Stomach smooth muscle (tissue), 2 donors: ENCODE measurements around the gene ATR.
"Not testable (repeated sequence)": the region's sequence is repeated elsewhere in the genome, so short reads cannot be mapped to it uniquely, and the experiment has no call there.

Source experiments
- H3K27ac ChIP-seq: one replicate; pipeline ENCODE4 v1.7.0; 2013; ENCODE audit warnings: mild to moderate bottlenecking, low read length, inconsistent platforms
- H3K27me3 ChIP-seq, 2 donors: one replicate each; pipeline ENCODE4 v1.7.0; 2013; ENCODE audit warnings: low read length in 2 of 2; ENCODE audit not compliant: insufficient read depth in 2 of 2, control insufficient read depth in 1 of 2
- H3K36me3 ChIP-seq, 2 donors: one replicate each; pipeline ENCODE4 v1.7.0; 2013; ENCODE audit warnings: low read length in 2 of 2; ENCODE audit not compliant: control insufficient read depth in 2 of 2, insufficient read depth in 2 of 2
- H3K4me1 ChIP-seq: one replicate; pipeline ENCODE4 v1.7.0; 2013; ENCODE audit warnings: low read length; ENCODE audit not compliant: control insufficient read depth, insufficient read depth
- H3K4me3 ChIP-seq, 2 donors: one replicate each; pipeline ENCODE4 v1.7.0; 2013; ENCODE audit warnings: low read length in 2 of 2
- H3K9ac ChIP-seq, 2 donors: one replicate each; pipeline ENCODE4 v1.7.0; 2013; ENCODE audit warnings: low read length in 2 of 2, mild to moderate bottlenecking in 1 of 2
- H3K9me3 ChIP-seq, 2 donors: one replicate each; pipeline ENCODE4 v1.7.0; 2013; ENCODE audit warnings: low read length in 2 of 2; ENCODE audit not compliant: control insufficient read depth in 2 of 2
- donor health status: healthy.
- donor health status: Pancreatic carcinoma.

Gene ATR

DNA sequence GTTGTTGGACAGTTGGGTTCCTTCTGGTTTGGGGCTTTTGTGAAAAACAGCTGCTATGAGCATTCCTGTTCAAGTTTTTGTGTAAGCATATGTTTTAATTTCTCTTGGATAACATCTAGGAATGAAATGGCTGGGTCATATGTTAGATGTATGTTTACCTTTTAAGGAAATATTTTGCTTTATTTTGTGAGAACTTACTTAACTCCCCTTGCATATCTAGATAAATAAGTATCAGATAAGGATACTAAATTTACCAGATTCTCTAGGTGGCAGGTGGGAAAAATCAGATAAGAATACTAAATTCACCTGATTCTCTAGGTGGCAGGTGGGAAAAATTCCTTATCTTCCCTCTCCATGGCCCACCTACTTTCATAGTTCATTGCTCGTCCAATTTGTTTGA lies 16.6 kb upstream of the ATR start:
- Histone ChIP-seq H3K9me3 (no peaks in the 10 kb centered on the region), H3K4me3 (no peak overlapping the region), H3K27ac (no peak overlapping the region), H3K4me1 (peaks cover 10% of the 10 kb centered on the region), H3K9ac (no peak overlapping the region), H3K27me3 (no peaks in the 10 kb centered on the region), H3K36me3 (no peaks in the 10 kb centered on the region)

DNA sequence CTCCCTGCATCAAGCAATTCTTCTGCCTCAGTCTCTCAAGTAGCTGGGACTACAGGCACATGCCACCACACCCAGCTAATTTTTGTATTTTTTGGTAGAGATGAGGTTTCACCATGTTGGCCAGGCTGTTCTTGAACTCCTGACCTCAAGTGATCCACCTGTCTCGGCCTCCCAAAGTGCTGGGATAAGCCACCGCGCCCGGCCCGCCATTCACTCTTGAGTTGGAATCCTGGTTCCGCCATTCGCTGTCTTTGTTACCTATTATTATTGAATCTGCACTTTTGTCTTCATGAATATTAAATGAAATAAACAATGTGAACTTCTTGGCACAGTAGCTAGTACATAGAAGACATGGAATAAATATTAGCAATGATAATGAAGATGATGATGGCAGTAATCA lies 13.7 kb upstream of the ATR start:
- not testable (repeated sequence) for H3K4me3 ChIP-seq, H3K4me1 ChIP-seq, H3K27ac ChIP-seq, H3K9me3 ChIP-seq, H3K36me3 ChIP-seq, H3K27me3 ChIP-seq, H3K9ac ChIP-seq

DNA sequence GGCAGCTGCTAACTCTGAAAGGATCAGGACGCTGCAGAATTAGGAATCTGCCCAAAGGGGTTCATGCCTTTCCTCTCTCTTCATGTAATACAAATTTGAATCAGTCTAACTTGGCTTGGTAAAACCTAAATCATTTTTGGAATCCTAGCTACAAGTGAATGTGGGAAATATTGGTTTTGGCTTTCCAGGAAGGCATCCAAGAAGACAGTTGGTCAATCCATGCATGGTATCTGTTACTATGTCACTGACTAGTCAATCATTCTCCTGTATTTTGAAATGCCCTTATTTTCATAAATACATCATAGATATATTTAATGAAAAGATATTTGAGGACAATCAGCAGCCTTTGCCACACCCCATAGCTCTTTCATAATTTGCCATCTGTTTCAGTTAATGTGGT lies 10.2 kb upstream of the ATR start:
- Histone ChIP-seq H3K9ac (no peak overlapping the region), H3K36me3 (no peaks in the 10 kb centered on the region), H3K27ac (no peak overlapping the region), H3K27me3 (no peaks in the 10 kb centered on the region), H3K4me3 (no peak overlapping the region), H3K4me1 (no peaks in the 10 kb centered on the region), H3K9me3 (no peaks in the 10 kb centered on the region)

DNA sequence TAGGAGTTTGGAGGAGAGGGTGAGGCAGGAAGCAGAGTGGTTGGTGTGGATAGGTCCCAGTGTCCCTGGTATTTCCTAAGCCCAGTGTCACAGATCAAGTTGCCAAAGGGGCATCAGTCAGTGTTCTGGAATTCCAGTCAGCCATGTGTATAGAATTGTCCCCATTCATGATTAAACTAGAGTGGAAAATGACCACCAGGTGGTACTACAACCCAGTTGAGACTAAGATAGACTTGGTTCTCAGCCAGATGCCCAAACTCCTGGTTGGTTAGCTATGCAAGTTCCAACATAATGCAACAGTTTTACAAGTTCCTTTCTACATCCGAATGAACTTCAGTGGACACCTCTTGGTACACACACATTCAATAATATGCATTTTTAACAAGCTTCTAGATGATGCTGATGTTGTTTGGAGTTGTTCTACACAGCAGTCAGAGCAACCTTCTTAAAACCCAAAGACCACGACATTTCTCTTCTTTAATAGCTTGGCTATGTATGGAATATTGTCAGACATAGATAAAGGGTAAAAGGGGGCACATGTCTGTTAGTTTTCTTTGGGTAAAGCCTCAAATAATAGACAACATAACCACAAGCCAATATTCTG lies 8.4 kb upstream of the ATR start:
- Histone ChIP-seq H3K27ac (no peak overlapping the region), H3K9ac (no peak overlapping the region), H3K27me3 (no peaks in the 10 kb centered on the region), H3K4me3 (no peak overlapping the region), H3K36me3 (no peaks in the 10 kb centered on the region), H3K4me1 (no peaks in the 10 kb centered on the region), H3K9me3 (no peaks in the 10 kb centered on the region)

DNA sequence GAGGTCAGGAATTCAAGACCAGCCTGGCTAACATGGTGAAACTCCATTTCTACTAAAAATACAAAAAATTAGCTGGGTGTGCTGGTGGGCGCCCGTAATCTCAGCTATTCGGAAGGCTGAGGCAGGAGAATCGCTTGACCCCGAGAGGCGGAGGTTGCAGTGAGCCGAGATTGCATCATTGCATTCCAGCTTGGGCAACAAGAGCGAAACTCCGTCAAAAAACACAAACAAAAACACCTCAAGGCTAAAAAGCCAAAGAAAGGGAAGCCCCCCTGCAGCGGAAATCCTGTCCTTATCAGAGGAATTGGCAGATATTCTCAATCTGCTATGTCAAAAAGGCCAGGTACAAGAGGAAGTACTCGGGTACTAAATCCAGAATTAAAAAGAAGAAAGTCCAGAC lies 2.5 kb upstream of the ATR start:
- not testable (repeated sequence) for H3K9ac ChIP-seq, H3K27ac ChIP-seq, H3K36me3 ChIP-seq, H3K4me1 ChIP-seq, H3K4me3 ChIP-seq, H3K27me3 ChIP-seq, H3K9me3 ChIP-seq

DNA sequence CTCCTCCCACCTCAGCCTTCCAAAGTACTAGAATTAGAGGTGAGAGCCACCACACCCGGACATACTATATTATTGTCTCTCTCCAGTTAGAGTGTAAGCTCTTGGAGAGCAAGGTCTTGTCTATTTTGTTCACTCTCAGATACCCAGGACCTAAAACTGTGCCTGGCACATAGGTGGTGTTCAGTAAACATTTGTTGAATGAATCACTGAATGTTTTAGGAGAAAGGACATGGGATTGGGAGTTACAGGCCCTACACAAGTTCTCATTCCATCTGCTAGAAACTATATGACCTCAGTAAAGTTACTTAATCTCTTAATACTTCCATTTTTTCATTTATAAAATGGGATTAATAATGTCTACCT lies 1.5 kb upstream of the ATR start:
- H3K9ac ChIP-seq, result no peak overlapping the region
- H3K4me3 ChIP-seq, result no peak overlapping the region
- H3K36me3 ChIP-seq, result no peaks in the 10 kb centered on the region
- H3K4me1 ChIP-seq, result peaks cover 10% of the 10 kb centered on the region
- no peaks in the 10 kb centered on the region for H3K27me3 ChIP-seq
- H3K27ac ChIP-seq, result no peak overlapping the region
- no peaks in the 10 kb centered on the region for H3K9me3 ChIP-seq

DNA sequence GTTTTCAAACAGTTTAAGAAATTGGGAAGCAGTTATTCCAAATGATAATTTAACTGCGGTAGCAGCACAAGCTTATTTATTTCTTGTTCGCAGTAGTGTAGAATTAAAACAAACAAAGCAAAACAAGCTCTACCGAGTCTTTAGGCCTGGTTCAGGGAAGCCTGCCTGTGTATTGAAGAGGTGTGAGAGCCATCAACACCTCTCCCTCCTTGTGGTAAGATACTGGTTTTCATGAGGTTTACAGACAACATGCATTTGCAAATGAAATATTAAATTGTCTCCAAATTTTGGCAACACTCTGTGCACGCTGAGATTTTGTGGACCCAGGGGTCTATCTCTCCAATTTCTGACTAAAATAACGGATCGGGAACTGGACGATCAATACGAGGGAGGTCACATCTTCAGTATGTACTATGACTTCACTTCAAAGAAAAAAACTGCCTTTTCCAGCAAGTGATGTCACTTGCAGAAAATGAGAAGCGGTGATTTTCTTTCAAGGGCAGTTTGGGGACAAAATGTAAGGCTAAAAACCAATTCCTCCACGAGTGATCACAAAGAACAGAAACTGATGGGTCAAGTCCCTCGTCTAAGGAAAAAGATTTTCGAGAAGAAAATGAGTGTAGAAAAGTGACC lies 721 bp downstream of the ATR start:
- Histone ChIP-seq H3K4me1 (peaks cover 10% of the 10 kb centered on the region), H3K36me3 (no peaks in the 10 kb centered on the region), H3K9me3 (no peaks in the 10 kb centered on the region), H3K9ac (peak overlapping the region; percentile 84 to 93), H3K27me3 (no peaks in the 10 kb centered on the region), H3K27ac (peak overlapping the region; percentile 88), H3K4me3 (peak overlapping the region; percentile 95 to 97)

DNA sequence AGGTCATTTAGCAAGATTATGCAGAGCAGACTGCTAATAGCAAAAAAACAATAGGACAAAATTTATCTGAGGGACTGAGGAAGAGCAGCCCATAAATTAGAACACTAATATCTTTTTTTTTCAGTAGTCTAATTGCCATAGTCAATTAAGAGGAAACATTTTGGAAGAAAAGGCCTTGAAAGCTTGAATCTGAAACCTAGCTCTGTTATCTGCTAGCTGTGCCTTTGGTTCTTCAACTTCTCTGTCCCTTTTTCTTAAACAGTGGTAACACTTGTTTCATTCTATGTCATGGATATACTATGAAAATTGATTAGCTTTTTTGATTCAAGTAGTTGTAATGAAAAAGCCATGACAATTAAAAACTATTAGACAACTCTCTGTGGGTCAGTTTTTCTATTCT lies 1.7 kb downstream of the ATR start:
- Histone ChIP-seq H3K36me3 (no peaks in the 10 kb centered on the region), H3K9ac (no peak overlapping the region), H3K27me3 (no peaks in the 10 kb centered on the region), H3K27ac (no peak overlapping the region), H3K4me1 (peaks cover 10% of the 10 kb centered on the region), H3K9me3 (no peaks in the 10 kb centered on the region), H3K4me3 (no peak overlapping the region)

DNA sequence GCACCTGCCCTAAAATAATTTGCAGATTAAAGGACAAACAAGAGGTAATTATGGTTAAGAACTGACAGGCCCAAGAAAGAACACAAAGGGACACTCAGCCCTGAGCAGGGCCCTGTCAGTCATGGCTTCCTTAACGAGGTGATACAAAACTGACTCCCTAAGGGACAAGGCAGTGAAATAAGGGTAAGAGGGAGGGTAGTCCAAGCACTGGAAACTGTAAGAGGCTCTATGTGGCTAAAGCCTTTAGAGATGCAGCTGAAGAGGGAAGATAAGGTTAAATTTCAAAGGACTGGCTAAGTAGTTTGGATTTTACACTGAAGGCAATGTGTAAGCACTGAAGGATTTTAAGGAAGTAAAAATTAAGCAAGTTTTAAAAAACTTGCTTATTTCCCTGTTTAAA lies 3.9 kb downstream of the ATR start:
- Histone ChIP-seq H3K36me3 (no peaks in the 10 kb centered on the region), H3K27ac (no peak overlapping the region), H3K4me1 (peaks cover 9% of the 10 kb centered on the region), H3K9ac (no peak overlapping the region), H3K4me3 (no peak overlapping the region), H3K27me3 (no peaks in the 10 kb centered on the region), H3K9me3 (no peaks in the 10 kb centered on the region)

DNA sequence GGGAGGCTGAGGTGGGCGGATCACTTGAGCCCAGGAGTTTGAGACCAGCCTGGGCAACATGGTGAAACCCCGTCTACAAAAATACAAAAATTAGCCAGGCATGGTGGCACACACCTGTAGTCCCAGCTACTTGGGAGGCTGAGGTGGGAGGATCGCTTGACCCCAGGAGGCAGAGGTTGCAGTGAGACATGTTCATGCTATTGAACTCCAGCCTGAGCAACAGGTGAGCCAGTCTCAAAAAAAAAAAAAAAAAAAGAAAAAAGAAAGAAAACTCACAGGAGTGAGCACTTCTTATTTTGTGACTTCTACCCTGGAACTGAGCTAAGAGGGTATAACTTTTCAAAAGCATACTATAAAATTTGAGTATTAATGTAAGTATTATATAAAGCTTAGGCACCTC lies 4.3 kb downstream of the ATR start:
- not testable (repeated sequence) for H3K4me3 ChIP-seq, H3K27me3 ChIP-seq, H3K4me1 ChIP-seq, H3K36me3 ChIP-seq, H3K9ac ChIP-seq, H3K27ac ChIP-seq, H3K9me3 ChIP-seq

DNA sequence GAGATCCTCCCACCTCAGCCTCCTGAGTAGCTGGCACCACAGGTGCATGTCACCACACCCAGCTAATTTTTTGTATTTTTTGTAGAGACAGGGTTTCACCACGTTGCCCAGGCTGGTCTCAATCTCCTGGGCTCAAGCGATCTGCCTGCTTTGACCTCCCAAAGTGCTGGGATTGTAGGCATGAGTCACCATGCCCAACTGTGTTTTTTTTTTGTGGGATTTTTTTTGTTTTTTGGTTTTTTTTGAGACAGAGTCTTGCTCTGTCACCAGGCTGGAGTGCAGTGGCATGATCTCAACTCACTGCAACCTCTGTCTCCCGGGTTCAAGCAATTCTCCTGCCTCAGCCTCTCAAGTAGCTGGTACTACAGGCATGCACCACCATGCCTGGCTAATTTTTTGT lies 9.1 kb downstream of the ATR start:
- not testable (repeated sequence) for H3K36me3 ChIP-seq, H3K27ac ChIP-seq, H3K9me3 ChIP-seq

More for the DNA sequence above, 9.1 kb downstream of the ATR start:
- H3K4me3 ChIP-seq, H3K4me1 ChIP-seq, H3K27me3 ChIP-seq, H3K9ac ChIP-seq: not testable (repeated sequence)
